KOPT-K1 (cell line): ENCODE results near the gene SART3.
"Not testable (repeated sequence)": the region's sequence is repeated elsewhere in the genome, so short reads cannot be mapped to it uniquely, and the experiment has no call there.

Experiments
- H3K27ac ChIP-seq: fragments of 200-600 bp; sonication (generic); 2 replicates; pipeline ENCODE4 v1.5.1; 2016; ENCODE audit warnings: antibody characterized with exemption, mild to moderate bottlenecking, low read depth, low read length; ENCODE audit not compliant: poor library complexity, severe bottlenecking
- H3K36me3 ChIP-seq: fragments of 200-600 bp; sonication (generic); 2 replicates; pipeline ENCODE4 v1.5.1; 2017; ENCODE audit warnings: antibody characterized with exemption, mild to moderate bottlenecking, low read length, moderate library complexity; ENCODE audit not compliant: insufficient read depth
- H3K9me3 ChIP-seq: fragments of 200-600 bp; sonication (generic); 2 replicates; pipeline ENCODE4 v1.5.1; 2017; ENCODE audit warnings: antibody characterized with exemption, low read length, mild to moderate bottlenecking; ENCODE audit not compliant: insufficient read depth, poor library complexity, severe bottlenecking

SART3 gene

DNA sequence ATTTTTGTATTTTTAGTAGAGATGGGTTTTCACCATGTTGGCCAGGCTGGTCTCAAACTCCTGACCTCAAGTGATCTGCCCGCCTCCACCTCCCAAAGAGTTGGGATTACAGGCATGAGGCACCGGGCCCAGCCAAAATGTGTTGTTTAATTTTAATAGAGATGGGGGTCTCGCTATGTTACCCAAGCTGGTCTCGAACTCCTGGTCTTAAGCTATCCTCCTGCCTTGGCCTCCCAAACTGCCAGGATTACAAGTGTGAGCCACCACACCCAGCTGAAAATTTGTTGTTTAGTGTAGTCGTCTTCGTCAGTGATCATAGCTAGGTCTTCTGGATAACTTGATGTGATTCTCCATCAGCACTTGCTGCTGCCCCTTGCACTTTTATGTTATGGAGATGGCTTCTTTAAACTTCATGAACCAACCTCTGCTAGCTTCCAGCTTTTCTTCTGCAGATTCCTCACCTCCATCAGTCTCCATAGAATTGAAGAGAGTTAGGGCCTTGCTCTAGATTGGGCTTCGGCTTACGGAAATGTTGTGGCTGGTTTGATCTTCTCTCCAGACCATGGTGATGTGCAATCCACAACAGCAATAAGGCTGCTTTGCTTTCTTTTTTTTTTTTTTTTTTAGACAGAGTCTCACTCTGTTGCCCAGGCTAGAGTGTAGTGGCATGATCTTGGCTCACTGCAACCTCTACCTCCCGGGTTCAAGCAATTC is 14.4 kb upstream of the SART3 start:
- H3K27ac ChIP-seq = no peak overlapping the region
- 0 out of 2 replicates have a peak, but pooled peaks cover under 1% of the 10 kb centered on the region for H3K36me3 ChIP-seq
- H3K9me3 ChIP-seq = no peaks in the 10 kb centered on the region

DNA sequence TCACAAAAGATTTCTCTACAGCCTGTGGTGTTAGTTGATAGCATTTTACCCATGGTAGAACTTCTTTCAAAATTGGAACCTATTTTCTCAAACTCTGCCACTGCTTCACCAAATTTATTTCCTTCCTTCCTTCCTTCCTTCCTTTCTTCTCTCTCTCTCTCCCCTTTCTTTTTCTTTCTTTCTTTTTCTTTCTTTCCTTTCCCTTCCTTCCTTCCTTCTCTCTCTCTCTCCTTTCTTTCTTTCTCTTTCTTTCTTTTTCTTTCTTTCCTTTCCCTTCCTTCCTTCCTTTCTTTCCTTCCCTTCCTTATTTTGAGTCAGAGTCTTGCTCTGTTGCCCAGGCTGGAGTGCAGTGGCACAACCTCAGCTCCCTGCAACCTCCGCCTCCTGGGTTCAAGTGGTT is 13.3 kb upstream of the SART3 start:
- not testable (repeated sequence) for H3K9me3 ChIP-seq, H3K27ac ChIP-seq
- H3K36me3 ChIP-seq = peaks cover 11% of the 10 kb centered on the region; the same call in 1 of the 2 replicates

DNA sequence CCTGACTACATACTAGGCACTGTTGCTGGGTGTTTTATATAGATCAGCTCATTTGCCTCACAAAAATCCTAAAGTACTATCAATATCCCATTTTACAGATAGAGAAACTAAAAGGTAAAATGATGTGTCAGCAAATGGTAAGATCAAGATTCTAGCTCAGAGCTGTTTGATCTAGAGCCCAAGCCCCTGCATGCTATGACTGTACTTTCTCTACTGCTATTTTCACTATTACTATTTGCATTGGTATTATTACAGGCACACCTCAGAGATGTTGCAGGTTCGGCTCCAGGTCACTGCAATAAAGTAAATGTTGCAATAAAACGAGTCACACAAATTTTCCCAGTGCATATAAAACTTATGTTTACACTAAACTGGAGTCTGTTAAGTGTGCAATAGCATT is 12.3 kb upstream of the SART3 start:
- H3K36me3 ChIP-seq = peaks cover 13% of the 10 kb centered on the region
- H3K27ac ChIP-seq = no peak overlapping the region
- H3K9me3 ChIP-seq = no peaks in the 10 kb centered on the region

DNA sequence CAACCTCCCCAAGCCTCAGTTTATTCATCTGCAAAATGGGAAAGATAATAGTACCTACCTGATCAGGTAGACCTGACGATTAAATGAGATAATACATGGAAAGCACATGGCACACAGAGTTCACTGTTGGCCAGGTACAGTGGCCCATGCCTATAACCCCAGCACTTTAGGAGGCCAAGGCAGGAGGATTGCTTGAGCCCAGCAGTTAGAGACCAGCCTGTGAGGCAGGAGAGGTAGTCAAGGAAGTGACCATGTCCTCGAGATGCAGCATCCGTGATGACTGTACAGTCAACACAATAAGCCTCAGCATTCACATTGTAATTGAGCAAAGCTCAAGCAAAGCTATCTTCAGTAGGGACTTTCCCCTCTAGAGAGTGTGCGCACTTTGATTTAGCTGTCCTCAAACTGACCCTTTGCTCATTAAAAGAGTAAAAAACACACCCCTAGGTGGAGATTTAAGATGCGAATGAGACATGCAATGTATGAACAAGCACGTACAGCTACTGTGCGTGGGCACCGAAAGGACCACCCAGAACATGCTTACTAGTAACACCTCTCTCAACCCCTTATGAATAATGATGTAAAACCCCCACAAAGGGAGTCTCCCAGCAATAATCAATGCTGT is 11.3 kb upstream of the SART3 start:
- Histone ChIP-seq H3K9me3 (no peaks in the 10 kb centered on the region), H3K36me3 (peaks cover 23% of the 10 kb centered on the region), H3K27ac (no peak overlapping the region)

DNA sequence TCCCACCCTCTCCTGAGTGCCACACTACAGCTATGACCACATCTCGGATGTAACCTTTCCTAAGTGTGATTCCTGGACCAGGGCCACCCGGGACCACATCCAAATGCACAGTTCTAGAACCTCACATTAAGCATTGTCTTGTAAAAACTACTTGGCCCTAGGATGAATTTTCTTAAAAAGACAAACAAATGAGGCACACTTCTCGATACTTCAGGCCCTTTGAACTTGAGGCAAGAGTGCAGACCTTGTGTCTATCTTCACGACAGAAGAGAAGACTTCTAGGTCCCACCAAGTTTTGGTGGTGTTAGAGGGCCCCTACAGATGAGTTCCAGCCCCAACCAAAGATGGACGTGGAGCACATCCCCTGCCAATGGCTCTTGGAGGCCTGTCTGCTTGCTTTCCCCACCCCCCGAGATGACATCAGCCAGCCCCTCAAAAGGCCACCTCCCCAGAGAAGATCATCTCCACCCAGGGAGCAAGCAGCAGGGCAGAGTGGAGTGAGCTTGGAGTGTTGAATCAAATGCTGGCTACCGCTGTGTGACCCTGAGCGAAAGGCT is 10.7 kb upstream of the SART3 start:
- Histone ChIP-seq H3K36me3 (peaks cover 29% of the 10 kb centered on the region), H3K27ac (no peak overlapping the region), H3K9me3 (no peaks in the 10 kb centered on the region)

DNA sequence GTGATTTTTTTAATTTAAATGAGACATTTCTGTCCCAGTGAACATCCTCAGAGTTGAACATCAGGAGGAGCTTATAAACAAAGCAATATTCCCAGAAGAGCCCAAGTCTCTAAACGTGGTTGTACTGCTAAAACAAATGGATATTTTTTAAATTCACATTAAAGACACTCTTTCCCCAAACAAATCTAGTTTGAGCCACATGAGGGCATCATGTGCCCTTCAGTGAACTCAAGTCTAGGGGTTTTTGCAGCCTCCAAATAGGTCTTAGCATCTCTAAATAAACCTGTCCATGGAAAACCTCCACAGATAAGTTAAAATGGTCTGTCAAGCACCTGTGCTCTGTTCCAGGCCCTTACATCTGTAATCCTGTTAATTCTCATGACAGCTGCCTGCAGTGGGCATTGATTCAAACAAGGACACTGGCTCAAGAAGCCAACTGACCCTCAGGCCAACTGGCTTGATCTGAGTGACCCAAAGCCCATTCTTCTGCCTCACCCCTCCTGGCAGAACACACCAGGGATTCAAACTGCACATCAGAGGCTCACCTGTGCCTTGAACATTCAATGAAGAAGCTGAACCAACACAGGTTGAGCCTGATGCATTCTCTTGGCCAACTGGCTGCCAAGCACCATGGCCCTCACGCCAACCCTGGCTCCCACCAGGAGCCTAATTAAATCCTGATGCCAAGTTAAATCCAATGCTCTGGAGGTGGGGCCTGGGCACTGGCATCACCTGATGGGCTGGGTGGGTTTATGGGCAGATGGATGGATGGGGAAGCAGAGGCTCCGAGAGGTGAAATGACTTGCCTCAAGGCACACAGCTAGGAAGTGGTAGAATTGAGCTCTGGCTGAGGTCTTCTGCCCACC is 10.0 kb upstream of the SART3 start:
- H3K36me3 ChIP-seq = peaks cover 36% of the 10 kb centered on the region
- peak overlapping the region; percentile 87 for H3K27ac ChIP-seq
- H3K9me3 ChIP-seq = no peaks in the 10 kb centered on the region

DNA sequence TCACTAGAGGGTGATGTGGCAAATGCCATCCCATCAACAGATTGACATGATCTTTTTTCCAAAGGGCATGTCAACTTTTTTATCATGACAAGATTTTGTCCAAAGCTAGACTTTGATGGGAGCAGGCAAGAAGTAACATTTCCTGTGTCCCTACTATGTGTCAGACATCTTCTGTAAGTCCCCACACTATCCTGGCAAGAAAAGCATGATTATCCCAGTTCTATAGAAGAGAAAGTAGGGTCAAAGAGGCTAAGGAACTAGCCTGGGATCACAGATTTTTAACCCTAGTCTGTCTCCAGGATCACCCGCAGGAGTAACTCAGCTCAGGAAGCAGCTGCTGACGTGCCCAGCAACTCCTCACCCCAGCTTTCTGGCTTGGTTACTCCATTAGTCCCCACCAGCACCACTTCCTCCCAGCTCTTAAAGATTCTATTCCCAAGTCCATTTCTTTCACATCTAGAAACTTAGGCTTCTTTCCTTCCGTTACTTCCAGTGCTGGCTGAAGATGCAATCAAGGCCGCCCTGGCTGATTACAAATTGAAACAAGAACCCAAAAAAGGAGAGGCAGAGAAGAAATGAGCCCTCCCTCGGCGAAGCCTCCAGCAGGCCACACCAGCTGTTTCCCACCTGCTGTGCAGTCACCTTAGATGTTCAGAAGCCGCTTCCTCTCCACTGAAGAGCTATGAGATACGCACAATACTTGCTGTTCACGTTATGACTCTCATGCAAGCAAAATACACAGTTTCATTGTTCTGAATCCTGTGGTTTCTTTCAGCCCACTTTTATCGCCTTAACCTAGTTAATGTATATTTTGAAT is 7.6 kb upstream of the SART3 start:
- peaks cover 57% of the 10 kb centered on the region for H3K36me3 ChIP-seq
- H3K27ac ChIP-seq = peak overlapping the region; percentile 87
- no peaks in the 10 kb centered on the region for H3K9me3 ChIP-seq

DNA sequence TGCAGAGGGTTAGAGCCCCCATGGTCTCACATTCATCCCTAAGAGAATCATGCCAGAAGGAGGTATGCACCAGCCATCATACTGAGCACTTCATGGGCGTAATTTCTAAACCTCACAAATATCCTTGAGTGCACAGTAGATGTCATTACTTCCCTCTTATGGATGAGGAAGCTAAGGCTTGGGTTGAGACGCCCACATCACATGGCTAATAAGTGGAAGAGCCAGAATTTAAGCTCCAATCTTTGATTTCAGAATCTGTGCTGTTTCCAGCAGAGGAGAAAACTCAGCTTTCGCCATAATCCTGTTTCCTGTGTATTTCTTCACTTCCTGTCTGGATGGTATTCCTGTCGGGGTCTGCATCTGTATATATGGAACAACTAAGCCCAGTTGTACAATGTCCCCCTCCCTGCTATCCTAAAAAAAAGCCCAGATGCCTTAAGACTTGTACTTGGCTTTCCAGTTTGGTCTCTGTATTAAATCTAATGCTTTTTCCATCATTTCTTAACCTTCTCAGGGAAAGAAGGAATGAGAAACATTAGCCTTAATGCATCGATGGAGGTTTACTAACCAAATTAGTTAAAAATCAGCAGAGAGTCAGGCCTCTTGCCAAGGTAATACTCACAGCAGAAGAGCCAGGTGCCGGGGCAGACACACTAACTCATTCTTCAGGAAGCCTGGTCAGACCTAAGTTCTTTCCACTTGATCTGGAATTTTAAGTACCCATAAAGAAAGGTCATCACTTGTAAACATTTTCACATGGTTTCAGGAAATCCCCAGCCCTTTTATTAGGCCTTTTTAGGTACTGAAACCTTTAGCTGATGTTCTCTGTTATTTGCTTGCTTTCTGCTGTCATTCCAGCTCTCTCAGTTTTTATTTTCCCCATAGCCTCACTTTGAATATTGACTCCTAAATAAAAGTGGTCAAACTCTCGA is 6.7 kb upstream of the SART3 start:
- no peaks in the 10 kb centered on the region for H3K9me3 ChIP-seq
- peak overlapping the region; percentile 87 for H3K27ac ChIP-seq
- H3K36me3 ChIP-seq = peaks cover 57% of the 10 kb centered on the region

DNA sequence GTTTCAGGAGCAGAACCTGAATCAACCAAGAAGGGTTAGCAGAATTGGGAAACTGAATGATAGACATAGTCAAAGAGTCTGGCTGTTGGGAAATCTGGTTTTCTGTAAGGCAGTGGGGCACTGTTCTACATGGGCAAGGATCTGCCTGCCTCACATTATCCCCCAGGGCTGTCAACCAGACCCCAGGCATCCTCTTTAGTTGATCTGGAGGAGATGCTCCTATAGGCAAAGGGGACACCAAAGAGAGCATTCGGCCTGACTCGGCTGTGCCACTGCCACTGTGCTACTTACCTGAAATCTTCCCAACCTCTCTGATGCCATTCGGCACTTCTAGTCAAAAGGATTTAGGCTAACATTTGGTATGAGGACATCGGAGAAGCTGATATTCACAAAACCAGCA is 5.5 kb upstream of the SART3 start:
- H3K36me3 ChIP-seq = peaks cover 57% of the 10 kb centered on the region
- H3K9me3 ChIP-seq = no peaks in the 10 kb centered on the region
- H3K27ac ChIP-seq = peak overlapping the region; percentile 87

DNA sequence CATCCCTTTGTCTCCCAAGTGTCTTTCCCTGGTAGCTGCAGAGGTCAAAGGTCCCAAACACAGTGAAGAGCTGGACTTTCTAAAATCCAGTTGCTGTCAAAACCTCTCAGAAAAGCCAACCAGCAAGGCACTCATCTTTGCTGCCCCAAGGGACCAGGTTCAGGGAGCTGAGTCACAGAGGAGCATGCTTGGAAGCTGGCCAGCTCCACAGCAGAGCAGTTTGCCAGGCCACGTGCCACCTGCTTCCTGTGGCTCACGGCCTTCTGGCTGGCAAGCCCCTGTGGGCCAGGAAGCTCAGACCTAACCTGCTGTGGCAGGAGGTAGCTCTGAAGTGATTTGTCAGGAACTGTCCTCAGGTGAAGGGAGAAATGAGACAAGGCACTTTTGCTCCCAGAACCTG is 5.0 kb upstream of the SART3 start:
- peaks cover 57% of the 10 kb centered on the region for H3K36me3 ChIP-seq
- no peaks in the 10 kb centered on the region for H3K9me3 ChIP-seq
- peak overlapping the region; percentile 87 for H3K27ac ChIP-seq

DNA sequence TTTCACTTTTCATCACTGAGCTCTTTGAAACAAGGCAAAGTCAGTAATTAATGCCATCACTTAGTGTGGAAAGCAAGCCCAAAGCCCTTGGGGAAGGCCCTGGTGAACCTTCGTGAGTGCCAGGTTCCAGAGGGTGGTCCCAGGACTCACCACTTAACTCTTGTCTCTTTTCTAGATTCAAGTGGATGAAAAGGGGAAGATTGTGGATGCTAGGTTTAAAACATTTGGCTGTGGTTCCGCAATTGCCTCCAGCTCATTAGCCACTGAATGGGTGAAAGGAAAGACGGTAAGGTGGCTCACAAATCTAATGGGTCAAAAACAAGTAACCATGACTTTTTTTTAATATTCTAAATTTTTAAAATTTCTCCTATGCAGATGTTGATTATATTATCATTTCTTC is 4.2 kb upstream of the SART3 start:
- Histone ChIP-seq H3K36me3 (peaks cover 54% of the 10 kb centered on the region), H3K27ac (peak overlapping the region; percentile 87), H3K9me3 (no peaks in the 10 kb centered on the region)

DNA sequence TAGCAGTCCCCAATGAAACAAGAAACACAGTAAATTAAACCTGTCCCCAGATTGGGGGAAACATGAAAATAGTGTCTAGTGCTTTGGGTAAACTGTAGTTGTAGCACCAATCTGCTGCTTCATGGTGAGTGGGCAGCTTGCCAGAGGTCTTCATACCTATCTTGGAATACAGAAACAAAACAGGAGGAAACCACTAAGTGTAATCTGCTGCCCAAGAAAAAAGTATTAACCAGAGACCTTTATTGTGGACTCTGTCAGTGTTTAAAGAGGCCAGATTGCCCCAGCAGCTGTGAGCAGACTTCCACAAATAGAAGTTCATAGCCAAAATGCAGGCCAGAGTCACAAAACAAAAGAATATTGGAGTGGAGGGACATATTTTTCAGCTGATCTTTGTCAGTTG is 3.8 kb upstream of the SART3 start:
- Histone ChIP-seq H3K9me3 (no peaks in the 10 kb centered on the region), H3K27ac (peak overlapping the region; percentile 87), H3K36me3 (peaks cover 50% of the 10 kb centered on the region)

DNA sequence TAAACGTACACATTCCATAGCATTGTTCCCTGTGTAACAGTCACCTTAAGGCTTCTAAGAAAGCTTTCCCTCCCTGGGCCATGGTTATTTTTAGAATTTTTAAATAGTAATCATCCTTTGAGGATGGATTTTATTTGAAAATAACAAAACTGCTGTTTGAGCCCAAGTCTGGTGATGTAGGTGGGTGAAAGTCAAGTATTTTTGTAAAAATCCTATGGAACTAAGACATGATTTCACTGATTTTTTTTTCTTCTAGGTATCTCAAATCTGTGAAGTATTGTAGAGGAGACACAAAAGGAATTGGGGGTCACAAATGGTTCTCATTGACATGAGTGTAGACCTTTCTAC is 2.8 kb upstream of the SART3 start:
- Histone ChIP-seq H3K36me3 (peaks cover 51% of the 10 kb centered on the region), H3K27ac (peak overlapping the region; percentile 87), H3K9me3 (no peaks in the 10 kb centered on the region)
